ENCODE results near the gene SCNN1B. TPM values are rescaled to one million over a fixed set of nuclear protein-coding genes. Genes with fewer than 3 reads are reported as not detected.

The SCNN1B gene
- total and polyA plus RNA-seq, 12 donors: 0.11 to 0.38 (median 0.22) TPM; not detected in 4

GRCh38 chr16:23310217-23310616 is 8.1 kb downstream of the SCNN1B start:
- no peaks in the 10 kb centered on the region for H3K36me3 ChIP-seq
- DNase-seq (no peak), ATAC-seq (no peak)
- H3K4me1 ChIP-seq: no peaks in the 10 kb centered on the region
- TF ChIP-seq CTCF (IDR thresholded peaks at IDR 0.05): no peak
- H3K27ac ChIP-seq: no peak overlapping the region
- intact Hi-C loops (cut with DNase I): no loop called here
- H3K9me3 ChIP-seq: peaks cover 0 to 11% (median 0%) of the 10 kb centered on the region in 11 donors
- peaks cover 0 to 17% (median 0%) of the 10 kb centered on the region in 7 donors for H3K27me3 ChIP-seq
- no peak overlapping the region for H3K4me3 ChIP-seq

DNA sequence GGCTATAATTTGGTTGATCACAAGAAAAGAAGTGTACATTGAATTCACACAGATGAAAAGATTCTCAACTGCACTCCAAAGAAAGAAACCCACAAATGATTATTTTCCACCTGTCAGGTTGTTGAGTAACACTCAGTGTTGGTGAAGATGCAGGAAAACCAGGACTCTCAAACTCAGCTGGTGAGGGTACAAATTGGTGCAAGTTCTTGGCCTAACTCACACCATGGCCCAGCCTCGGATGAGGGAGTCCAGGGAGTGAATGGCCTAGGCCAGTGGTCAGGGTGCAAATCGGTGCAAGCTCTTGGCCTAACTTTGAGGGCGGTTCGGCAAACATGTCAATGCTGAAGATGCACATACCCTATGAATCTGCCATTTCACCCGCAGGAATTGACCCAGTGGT is 8.6 kb downstream of the SCNN1B start:
- TF ChIP-seq CTCF (IDR thresholded peaks at IDR 0.05): no peak
- no peaks in the 10 kb centered on the region for H3K36me3 ChIP-seq
- H3K4me3 ChIP-seq: no peak overlapping the region
- WGBS, 2 donors: 94% methylated on average over 5 of the region's 5 CpGs
- H3K4me1 ChIP-seq: no peaks in the 10 kb centered on the region
- ATAC-seq (no peak), DNase-seq (no peak)
- intact Hi-C loops (cut with DNase I): no loop called here
- H3K27me3 ChIP-seq: peaks cover 0 to 14% (median 0%) of the 10 kb centered on the region in 7 donors
- H3K9me3 ChIP-seq: peaks cover 0 to 11% (median 0%) of the 10 kb centered on the region in 11 donors
- H3K27ac ChIP-seq: no peak overlapping the region

GRCh38 chr16:23316232-23316631 is 14.1 kb downstream of the SCNN1B start:
- WGBS, 2 donors: 78 to 95% methylated on average over 2 of the region's 2 CpGs
- Histone ChIP-seq H3K4me1 (no peaks in the 10 kb centered on the region), H3K9me3 (peaks cover 0 to under 1% (median 0%) of the 10 kb centered on the region in 11 donors), H3K36me3 (no peaks in the 10 kb centered on the region), H3K4me3 (no peak overlapping the region), H3K27ac (no peak overlapping the region), H3K27me3 (peaks cover 0 to 12% (median 0%) of the 10 kb centered on the region in 7 donors)
- TF ChIP-seq CTCF (IDR thresholded peaks at IDR 0.05): no peak
- ATAC-seq: no peak
- intact Hi-C loops (cut with DNase I): no loop called here
- DNase-seq: no peak

DNA sequence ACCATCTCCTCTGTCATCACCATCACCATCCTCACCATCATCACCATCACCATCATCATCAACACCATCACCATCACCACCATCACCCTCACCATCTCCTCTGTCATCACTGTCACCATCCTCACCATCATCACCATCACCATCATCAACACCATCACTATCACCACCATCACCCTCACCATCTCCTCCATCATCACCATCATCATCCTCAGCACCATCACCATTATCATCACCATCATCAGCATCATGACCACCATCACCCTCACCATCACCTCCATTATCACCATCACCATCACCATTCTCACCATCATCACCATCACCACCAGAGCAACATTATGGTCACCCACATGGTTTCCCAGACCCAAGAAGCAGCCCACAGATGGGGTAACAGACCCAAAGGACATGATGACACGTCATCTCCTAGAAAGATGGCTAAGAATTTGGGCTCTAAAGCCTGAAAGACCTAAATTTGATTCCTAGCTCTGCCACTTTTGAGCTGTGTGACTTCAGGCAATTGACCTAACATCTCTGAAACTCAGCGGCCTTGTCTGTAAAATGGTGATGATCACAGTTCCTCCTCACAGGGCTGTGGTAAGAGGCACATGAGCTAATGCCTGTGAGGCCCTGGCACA is 14.6 kb downstream of the SCNN1B start:
- no peaks in the 10 kb centered on the region for H3K9me3 ChIP-seq
- WGBS, 2 donors: 79 to 86% methylated on average over 2 of the region's 2 CpGs

More for the DNA sequence above, 14.6 kb downstream of the SCNN1B start:
- no peak for TF ChIP-seq CTCF (IDR thresholded peaks at IDR 0.05)
- H3K27ac ChIP-seq: no peak overlapping the region
- H3K4me3 ChIP-seq: no peak overlapping the region
- DNase-seq (no peak), ATAC-seq (no peak)
- H3K27me3 ChIP-seq: peaks cover 0 to 12% (median 0%) of the 10 kb centered on the region in 7 donors
- H3K36me3 ChIP-seq: no peaks in the 10 kb centered on the region
- intact Hi-C loops (cut with DNase I): no loop called here
- H3K4me1 ChIP-seq: no peaks in the 10 kb centered on the region

Measured in heart right ventricle (tissue), 16 donors.